Right lobe of liver (tissue), 6 donors: ENCODE results near the gene OPA3. TPM values are rescaled to one million over a fixed set of nuclear protein-coding genes. Genes with fewer than 3 reads are reported as not detected.

Experiments used
- ATAC-seq, 4 donors: fragments of 200-7000 bp; cut with Tn5 transposase; one replicate each; pipeline ENCODE4 v1.9.1; 2020; ENCODE audit warnings: mild to moderate bottlenecking in 4 of 4, moderate library complexity in 4 of 4
- DNase-seq, 3 donors: peaks; one replicate each; pipeline ENCODE4 v3.0.0-alpha.2; 2020
- H3K27ac ChIP-seq, 3 donors: fragments of 200-600 bp; one replicate each; pipeline ENCODE4 v1.8.0; 2022
- H3K27me3 ChIP-seq, 2 donors: fragments of 200-600 bp; one replicate each; pipeline ENCODE4 v1.8.0; 2022
- H3K36me3 ChIP-seq, 4 donors: fragments of 200-600 bp; sonication (generic) in 1 of 4; one replicate each; pipeline versions ENCODE4 v1.5.1 to v1.8.0; 2017 to 2022; ENCODE audit warnings: control low read depth in 1 of 4
- H3K4me1 ChIP-seq, 4 donors: fragments of 200-600 bp; sonication (generic) in 1 of 4; one replicate each; pipeline versions ENCODE4 v1.5.1 to v1.8.0; 2017 to 2022; ENCODE audit warnings: control low read depth in 1 of 4
- H3K4me3 ChIP-seq, 3 donors: fragments of 200-600 bp; one replicate each; pipeline ENCODE4 v1.8.0; 2022
- H3K9me3 ChIP-seq, 4 donors: fragments of 200-600 bp; sonication (generic) in 1 of 4; one replicate each; pipeline versions ENCODE4 v1.5.1 to v1.8.0; 2017 to 2022; ENCODE audit warnings: control low read depth in 1 of 4
- CTCF ChIP-seq, 4 donors: fragments of 200-600 bp in 3 of 4; fragments of 450-650 bp in 1 of 4; IDR thresholded peaks; one replicate each; pipeline versions ENCODE4 v1.5.1 to v1.8.0; 2016 to 2022; ENCODE audit warnings: antibody characterized with exemption in 4 of 4, mild to moderate bottlenecking in 2 of 4
- POLR2A ChIP-seq: fragments of 450-650 bp; IDR thresholded peaks from one replicate; pipeline ENCODE4 v1.6.1; 2017; ENCODE audit warnings: antibody characterized with exemption, mild to moderate bottlenecking
- WGBS: methylation state at CpG from one replicate; pipeline ENCODE4 v1.1.6; 2018; ENCODE audit warnings: low coverage, low lambda C conversion rate; ENCODE audit not compliant: insufficient coverage; ENCODE audit errors: missing lambda C conversion rate; 5-methylcytosine and 5-hydroxymethylcytosine counted together
- intact Hi-C, 2 donors: fragments of 100-400 bp; cut with DNase I; formaldehyde crosslinking; loops; one replicate each; pipeline versions ENCODE4 v1.11.2 to v1.14.1; 2022
- total RNA-seq, 6 experiments: library from RNA; depleted of rRNA in 2 of 6; stranded (reverse); fragments of >200 nt in 2 of 6; fragmentation: NEBNext Ultra II Directional in 3 of 6; extraction: Animal tissue kit (Norgen Biotek cat#: 25700) in 3 of 6; gene quantifications; one replicate each; pipeline versions ENCODE4 v1.1.0 to v1.2.4, GENCODE V29; 2016 to 2023
- donor health status: DM: no; HTN: yes; CAD: no.
- donor health status: DM: no; HTN: no; CAD: no.
- donor health status: DM: no; HTN: no; CAD: no.
- donor health status: DM: no; HTN: yes; CAD: no.
- donor health status: DM: no; HTN: yes; CAD: no.

The OPA3 gene
- total RNA-seq, 6 experiments from 2014 or later, result 6.7 to 18.1 (median 8.1) TPM

- intact Hi-C loops, result no loop called here
- 0% methylated on average over 6 of the region's 47 CpGs for WGBS
- H3K36me3 ChIP-seq, result no peaks in the 10 kb centered on the region
- peak overlapping the region; percentile 85 to 92 (median 90) for H3K27ac ChIP-seq
- peak; percentile 88 for TF ChIP-seq POLR2A
- peak; percentile 19 to 60 (median 48) for TF ChIP-seq CTCF (IDR thresholded peaks at IDR 0.05)
- peaks cover 0 to 15% (median 7%) of the 10 kb centered on the region in 4 donors for H3K4me1 ChIP-seq
- H3K27me3 ChIP-seq, result no peaks in the 10 kb centered on the region
- H3K9me3 ChIP-seq, result no peaks in the 10 kb centered on the region
- peak; percentile 79 to 85 (median 84) for ATAC-seq
- H3K4me3 ChIP-seq, result peak overlapping the region; percentile 99 to 100 (median 100)
- peak; percentile 98 for DNase-seq
Measured at GRCh38 chr19:45506246-45506988, 78.2 kb downstream of the OPA3 start.

GRCh38 chr19:45505996-45506245 lies 78.7 kb downstream of the OPA3 start:
- no peak for ATAC-seq

GRCh38 chr19:45505151-45505995 lies 79.2 kb downstream of the OPA3 start:
- H3K4me1 ChIP-seq, result peaks cover 0 to 15% (median 5%) of the 10 kb centered on the region in 4 donors
- no peak for TF ChIP-seq POLR2A
- TF ChIP-seq CTCF (IDR thresholded peaks at IDR 0.05), result no peak
- no peaks in the 10 kb centered on the region for H3K36me3 ChIP-seq
- DNase-seq (no peak), ATAC-seq (no peak)
- H3K27me3 ChIP-seq, result no peaks in the 10 kb centered on the region
- H3K27ac ChIP-seq, result peak overlapping the region; percentile 85 to 92 (median 90)
- H3K4me3 ChIP-seq, result peak overlapping the region in 1 of 3 donors; percentile 99
- 64% methylated on average over 5 of the region's 8 CpGs for WGBS
- H3K9me3 ChIP-seq, result no peaks in the 10 kb centered on the region
- intact Hi-C loops, result no loop called here

More at GRCh38 chr19:45505996-45506245, 78.7 kb downstream of the OPA3 start:
- H3K4me1 ChIP-seq, result peaks cover 0 to 15% (median 7%) of the 10 kb centered on the region in 4 donors
- WGBS, result 20% methylated on average over 5 of the region's 5 CpGs
- TF ChIP-seq CTCF (IDR thresholded peaks at IDR 0.05) (no peak), POLR2A (no peak)
- no peaks in the 10 kb centered on the region for H3K27me3 ChIP-seq
- no peaks in the 10 kb centered on the region for H3K9me3 ChIP-seq
- H3K4me3 ChIP-seq, result peak overlapping the region; percentile 99 to 100 (median 100)
- intact Hi-C loops, result no loop called here
- no peaks in the 10 kb centered on the region for H3K36me3 ChIP-seq
- no peak for DNase-seq
- peak overlapping the region; percentile 85 to 92 (median 90) for H3K27ac ChIP-seq

GRCh38 chr19:45503909-45504308 lies 80.7 kb downstream of the OPA3 start:
- TF ChIP-seq POLR2A, result no peak
- no peak for TF ChIP-seq CTCF (IDR thresholded peaks at IDR 0.05)
- intact Hi-C loops, result no loop called here
- DNase-seq (no peak), ATAC-seq (no peak)
- no peaks in the 10 kb centered on the region for H3K9me3 ChIP-seq
- 79% methylated on average over 9 of the region's 9 CpGs for WGBS
- H3K4me3 ChIP-seq, result no peak overlapping the region
- no peaks in the 10 kb centered on the region for H3K36me3 ChIP-seq
- H3K27ac ChIP-seq, result no peak overlapping the region
- peaks cover 0 to 17% (median 0%) of the 10 kb centered on the region in 4 donors for H3K4me1 ChIP-seq
- no peaks in the 10 kb centered on the region for H3K27me3 ChIP-seq
